Brain microvascular endothelial cell (primary cell): ENCODE measurements around the gene NCKAP5L.
"Not testable (repeated sequence)": the region's sequence is repeated elsewhere in the genome, so short reads cannot be mapped to it uniquely, and the experiment has no call there.

Source experiments
- DNase-seq: peaks from one replicate; pipeline ENCODE4 v3.0.0-alpha.2; 2020
- H3K27ac ChIP-seq: fragments of 250-450 bp; sonication (Bioruptor Pico); 2 replicates; pipeline ENCODE4 v1.5.1; 2020; ENCODE audit warnings: mild to moderate bottlenecking, moderate library complexity
- H3K27me3 ChIP-seq: fragments of 250-450 bp; sonication (Bioruptor Pico); replicated peaks from 2 replicates; pipeline ENCODE4 v1.5.1; 2020; ENCODE audit warnings: mild to moderate bottlenecking
- H3K36me3 ChIP-seq: fragments of 250-450 bp; sonication (Bioruptor Pico); replicated peaks from 2 replicates; pipeline ENCODE4 v1.5.1; 2020; ENCODE audit warnings: mild to moderate bottlenecking
- H3K4me3 ChIP-seq: 2 replicates; pipeline ENCODE4 v1.5.1; 2011; ENCODE audit warnings: low read depth, mild to moderate bottlenecking, control low read depth, low read length, moderate library complexity
- CTCF ChIP-seq: IDR thresholded peaks from 2 replicates; pipeline ENCODE4 v1.5.1; 2011; ENCODE audit warnings: low read depth, mild to moderate bottlenecking, moderate library complexity, low read length, control low read depth, inconsistent platforms; ENCODE audit errors: missing control alignments
- in situ Hi-C: cut with HindIII; loops from 2 replicates; pipeline ENCODE4 v1.10.0; 2017; ENCODE audit warnings: low sequenced_read_pairs, low pct_ligation_motif_present

The NCKAP5L gene

GRCh38 chr12:49874142-49874897 lies 46.1 kb upstream of the NCKAP5L start:
- H3K27ac ChIP-seq, result no peak overlapping the region
- in situ Hi-C loops, result no loop called here
- H3K27me3 ChIP-seq, result peaks cover 2% of the 10 kb centered on the region
- TF ChIP-seq CTCF, result no peak
- H3K36me3 ChIP-seq, result no peaks in the 10 kb centered on the region
- DNase-seq, result no peak
- H3K4me3 ChIP-seq, result no peak overlapping the region

- TF ChIP-seq CTCF, result no peak
- in situ Hi-C loops, result no loop called here
- no peak for DNase-seq
- Histone ChIP-seq H3K27ac (no peak overlapping the region), H3K36me3 (no peaks in the 10 kb centered on the region), H3K27me3 (peaks cover 2% of the 10 kb centered on the region), H3K4me3 (no peak overlapping the region)
Measured at GRCh38 chr12:49873361-49873934, 45.2 kb upstream of the NCKAP5L start.

GRCh38 chr12:49872781-49873181 lies 44.6 kb upstream of the NCKAP5L start:
- H3K27me3 ChIP-seq, result peaks cover 2% of the 10 kb centered on the region
- no peaks in the 10 kb centered on the region for H3K36me3 ChIP-seq
- peak; percentile 43 for DNase-seq
- no peak for TF ChIP-seq CTCF
- in situ Hi-C loops, result no loop called here
- no peak overlapping the region for H3K4me3 ChIP-seq
- no peak overlapping the region for H3K27ac ChIP-seq

GRCh38 chr12:49872381-49872780 lies 44.2 kb upstream of the NCKAP5L start:
- Histone ChIP-seq H3K27me3 (peaks cover 2% of the 10 kb centered on the region), H3K27ac (no peak overlapping the region), H3K36me3 (no peaks in the 10 kb centered on the region), H3K4me3 (no peak overlapping the region)
- DNase-seq, result no peak
- in situ Hi-C loops, result no loop called here
- TF ChIP-seq CTCF, result no peak

- H3K4me3 ChIP-seq, H3K36me3 ChIP-seq, in situ Hi-C loops, H3K27ac ChIP-seq, H3K27me3 ChIP-seq, DNase-seq: not testable (repeated sequence)
Measured at GRCh38 chr12:49871811-49872251, 43.6 kb upstream of the NCKAP5L start.

- Histone ChIP-seq H3K27ac (no peak overlapping the region), H3K27me3 (peaks cover 2% of the 10 kb centered on the region), H3K4me3 (no peak overlapping the region), H3K36me3 (no peaks in the 10 kb centered on the region)
- DNase-seq, result no peak
- in situ Hi-C loops, result no loop called here
- TF ChIP-seq CTCF, result no peak
Measured at GRCh38 chr12:49871263-49871561, 43.0 kb upstream of the NCKAP5L start.
